Measurements from ENCODE around the gene TTC39A.

The TTC39A gene

GRCh38 chr1:51295926-51296325 is 34.4 kb downstream of the TTC39A start:
- Histone ChIP-seq H3K9ac (ENCODE audit: low read depth, low read length) (no peak overlapping the region), H3K4me1 (ENCODE audit: insufficient read depth, low read length) (peaks cover 7% of the 10 kb centered on the region), H3K4me3 (ENCODE audit: low read length) (no peak overlapping the region), H3K27ac (ENCODE audit: low read depth, low read length) (no peak overlapping the region), H3K9me3 (ENCODE audit: insufficient read depth, low read depth, low read length) (no peaks in the 10 kb centered on the region), H3K27me3 (ENCODE audit: insufficient read depth, low read length) (no peaks in the 10 kb centered on the region), H3K36me3 (ENCODE audit: insufficient read depth, low read length) (no peaks in the 10 kb centered on the region)
- WGBS, result 88% methylated on average over 17 of the region's 17 CpGs

GRCh38 chr1:51294566-51295184 is 35.7 kb downstream of the TTC39A start:
- no peak overlapping the region for H3K9ac ChIP-seq (ENCODE audit: low read depth, low read length)
- no peak overlapping the region for H3K4me3 ChIP-seq (ENCODE audit: low read length)
- no peaks in the 10 kb centered on the region for H3K36me3 ChIP-seq (ENCODE audit: insufficient read depth, low read length)
- 92% methylated on average over 11 of the region's 11 CpGs for WGBS
- no peaks in the 10 kb centered on the region for H3K27me3 ChIP-seq (ENCODE audit: insufficient read depth, low read length)
- no peak overlapping the region for H3K27ac ChIP-seq (ENCODE audit: low read depth, low read length)
- H3K4me1 ChIP-seq (ENCODE audit: insufficient read depth, low read length), result peaks cover 7% of the 10 kb centered on the region
- no peaks in the 10 kb centered on the region for H3K9me3 ChIP-seq (ENCODE audit: insufficient read depth, low read depth, low read length)

- Histone ChIP-seq H3K4me3 (ENCODE audit: low read length) (no peak overlapping the region), H3K36me3 (ENCODE audit: insufficient read depth, low read length) (no peaks in the 10 kb centered on the region), H3K9ac (ENCODE audit: low read depth, low read length) (no peak overlapping the region), H3K27ac (ENCODE audit: low read depth, low read length) (no peak overlapping the region), H3K9me3 (ENCODE audit: insufficient read depth, low read depth, low read length) (no peaks in the 10 kb centered on the region), H3K27me3 (ENCODE audit: insufficient read depth, low read length) (no peaks in the 10 kb centered on the region), H3K4me1 (ENCODE audit: insufficient read depth, low read length) (peaks cover 7% of the 10 kb centered on the region)
- WGBS, result 93% methylated on average over 13 of the region's 13 CpGs
These were observed 36.4 kb downstream of the TTC39A start for GRCh38 chr1:51293898-51294515.

- no peaks in the 10 kb centered on the region for H3K36me3 ChIP-seq (ENCODE audit: insufficient read depth, low read length)
- H3K4me1 ChIP-seq (ENCODE audit: insufficient read depth, low read length), result no peaks in the 10 kb centered on the region
- H3K4me3 ChIP-seq (ENCODE audit: low read length), result no peak overlapping the region
- no peak overlapping the region for H3K9ac ChIP-seq (ENCODE audit: low read depth, low read length)
- no peaks in the 10 kb centered on the region for H3K9me3 ChIP-seq (ENCODE audit: insufficient read depth, low read depth, low read length)
- no peaks in the 10 kb centered on the region for H3K27me3 ChIP-seq (ENCODE audit: insufficient read depth, low read length)
- no peak overlapping the region for H3K27ac ChIP-seq (ENCODE audit: low read depth, low read length)
- 92% methylated on average over 5 of the region's 5 CpGs for WGBS
These were observed 39.9 kb downstream of the TTC39A start for GRCh38 chr1:51290489-51290847.

GRCh38 chr1:51289676-51290488 is 40.5 kb downstream of the TTC39A start:
- 90% methylated on average over 8 of the region's 8 CpGs for WGBS
- H3K27me3 ChIP-seq (ENCODE audit: insufficient read depth, low read length), result no peaks in the 10 kb centered on the region
- no peak overlapping the region for H3K27ac ChIP-seq (ENCODE audit: low read depth, low read length)
- H3K9me3 ChIP-seq (ENCODE audit: insufficient read depth, low read depth, low read length), result no peaks in the 10 kb centered on the region
- H3K4me1 ChIP-seq (ENCODE audit: insufficient read depth, low read length), result no peaks in the 10 kb centered on the region
- no peak overlapping the region for H3K4me3 ChIP-seq (ENCODE audit: low read length)
- no peak overlapping the region for H3K9ac ChIP-seq (ENCODE audit: low read depth, low read length)
- no peaks in the 10 kb centered on the region for H3K36me3 ChIP-seq (ENCODE audit: insufficient read depth, low read length)

- 95% methylated on average over 5 of the region's 5 CpGs for WGBS
- H3K9ac ChIP-seq (ENCODE audit: low read depth, low read length), result no peak overlapping the region
These were observed 41.8 kb downstream of the TTC39A start for GRCh38 chr1:51288578-51288977.

GRCh38 chr1:51287966-51288365 is 42.4 kb downstream of the TTC39A start:
- H3K27ac ChIP-seq (ENCODE audit: low read depth, low read length), result no peak overlapping the region
- H3K4me1 ChIP-seq (ENCODE audit: insufficient read depth, low read length), result no peaks in the 10 kb centered on the region
- H3K27me3 ChIP-seq (ENCODE audit: insufficient read depth, low read length), result no peaks in the 10 kb centered on the region
- H3K36me3 ChIP-seq (ENCODE audit: insufficient read depth, low read length), result no peaks in the 10 kb centered on the region
- H3K4me3 ChIP-seq (ENCODE audit: low read length), result no peak overlapping the region
- H3K9me3 ChIP-seq (ENCODE audit: insufficient read depth, low read depth, low read length), result no peaks in the 10 kb centered on the region
- no peak overlapping the region for H3K9ac ChIP-seq (ENCODE audit: low read depth, low read length)
- 83% methylated on average over 8 of the region's 8 CpGs for WGBS

More at GRCh38 chr1:51288578-51288977, 41.8 kb downstream of the TTC39A start:
- Histone ChIP-seq H3K27me3 (ENCODE audit: insufficient read depth, low read length) (no peaks in the 10 kb centered on the region), H3K4me1 (ENCODE audit: insufficient read depth, low read length) (no peaks in the 10 kb centered on the region), H3K36me3 (ENCODE audit: insufficient read depth, low read length) (no peaks in the 10 kb centered on the region), H3K27ac (ENCODE audit: low read depth, low read length) (no peak overlapping the region), H3K4me3 (ENCODE audit: low read length) (no peak overlapping the region), H3K9me3 (ENCODE audit: insufficient read depth, low read depth, low read length) (no peaks in the 10 kb centered on the region)

GRCh38 chr1:51285055-51285454 is 45.3 kb downstream of the TTC39A start:
- no peak overlapping the region for H3K4me3 ChIP-seq (ENCODE audit: low read length)
- no peaks in the 10 kb centered on the region for H3K4me1 ChIP-seq (ENCODE audit: insufficient read depth, low read length)
- no peak overlapping the region for H3K9ac ChIP-seq (ENCODE audit: low read depth, low read length)
- H3K27me3 ChIP-seq (ENCODE audit: insufficient read depth, low read length), result no peaks in the 10 kb centered on the region
- no peak overlapping the region for H3K27ac ChIP-seq (ENCODE audit: low read depth, low read length)
- no CpG with 5 or more reads among the region's 1 CpG for WGBS
- no peaks in the 10 kb centered on the region for H3K9me3 ChIP-seq (ENCODE audit: insufficient read depth, low read depth, low read length)
- no peaks in the 10 kb centered on the region for H3K36me3 ChIP-seq (ENCODE audit: insufficient read depth, low read length)

- no peak overlapping the region for H3K4me3 ChIP-seq (ENCODE audit: low read length)
- no peaks in the 10 kb centered on the region for H3K36me3 ChIP-seq (ENCODE audit: insufficient read depth, low read length)
- H3K27me3 ChIP-seq (ENCODE audit: insufficient read depth, low read length), result no peaks in the 10 kb centered on the region
- no peak overlapping the region for H3K9ac ChIP-seq (ENCODE audit: low read depth, low read length)
- no peak overlapping the region for H3K27ac ChIP-seq (ENCODE audit: low read depth, low read length)
- H3K9me3 ChIP-seq (ENCODE audit: insufficient read depth, low read depth, low read length), result no peaks in the 10 kb centered on the region
- no peaks in the 10 kb centered on the region for H3K4me1 ChIP-seq (ENCODE audit: insufficient read depth, low read length)
These were observed 45.8 kb downstream of the TTC39A start for GRCh38 chr1:51284487-51284954.

- 93% methylated on average over 5 of the region's 5 CpGs for WGBS
- Histone ChIP-seq H3K27me3 (ENCODE audit: insufficient read depth, low read length) (no peaks in the 10 kb centered on the region), H3K27ac (ENCODE audit: low read depth, low read length) (no peak overlapping the region), H3K4me3 (ENCODE audit: low read length) (no peak overlapping the region), H3K9ac (ENCODE audit: low read depth, low read length) (no peak overlapping the region), H3K4me1 (ENCODE audit: insufficient read depth, low read length) (no peaks in the 10 kb centered on the region), H3K36me3 (ENCODE audit: insufficient read depth, low read length) (no peaks in the 10 kb centered on the region), H3K9me3 (ENCODE audit: insufficient read depth, low read depth, low read length) (no peaks in the 10 kb centered on the region)
These were observed 46.4 kb downstream of the TTC39A start for GRCh38 chr1:51283979-51284378.

- no peak overlapping the region for H3K27ac ChIP-seq (ENCODE audit: low read depth, low read length)
These were observed 47.8 kb downstream of the TTC39A start for GRCh38 chr1:51282605-51283004.

More at GRCh38 chr1:51282605-51283004, 47.8 kb downstream of the TTC39A start:
- Histone ChIP-seq H3K4me1 (ENCODE audit: insufficient read depth, low read length) (no peaks in the 10 kb centered on the region), H3K9ac (ENCODE audit: low read depth, low read length) (no peak overlapping the region), H3K27me3 (ENCODE audit: insufficient read depth, low read length) (no peaks in the 10 kb centered on the region), H3K36me3 (ENCODE audit: insufficient read depth, low read length) (no peaks in the 10 kb centered on the region), H3K4me3 (ENCODE audit: low read length) (no peak overlapping the region), H3K9me3 (ENCODE audit: insufficient read depth, low read depth, low read length) (no peaks in the 10 kb centered on the region)
- WGBS, result 97% methylated on average over 4 of the region's 5 CpGs
